GM18498 (cell line): ENCODE results near the gene LRMDA.

Experiments used
- ATAC-seq: cut with Tn5 transposase; IDR thresholded peaks from one replicate; pipeline ENCODE4 v1.9.1; 2021; ENCODE audit warnings: mild to moderate bottlenecking, moderate library complexity; ENCODE audit not compliant: unreplicated experiment

LRMDA gene

DNA sequence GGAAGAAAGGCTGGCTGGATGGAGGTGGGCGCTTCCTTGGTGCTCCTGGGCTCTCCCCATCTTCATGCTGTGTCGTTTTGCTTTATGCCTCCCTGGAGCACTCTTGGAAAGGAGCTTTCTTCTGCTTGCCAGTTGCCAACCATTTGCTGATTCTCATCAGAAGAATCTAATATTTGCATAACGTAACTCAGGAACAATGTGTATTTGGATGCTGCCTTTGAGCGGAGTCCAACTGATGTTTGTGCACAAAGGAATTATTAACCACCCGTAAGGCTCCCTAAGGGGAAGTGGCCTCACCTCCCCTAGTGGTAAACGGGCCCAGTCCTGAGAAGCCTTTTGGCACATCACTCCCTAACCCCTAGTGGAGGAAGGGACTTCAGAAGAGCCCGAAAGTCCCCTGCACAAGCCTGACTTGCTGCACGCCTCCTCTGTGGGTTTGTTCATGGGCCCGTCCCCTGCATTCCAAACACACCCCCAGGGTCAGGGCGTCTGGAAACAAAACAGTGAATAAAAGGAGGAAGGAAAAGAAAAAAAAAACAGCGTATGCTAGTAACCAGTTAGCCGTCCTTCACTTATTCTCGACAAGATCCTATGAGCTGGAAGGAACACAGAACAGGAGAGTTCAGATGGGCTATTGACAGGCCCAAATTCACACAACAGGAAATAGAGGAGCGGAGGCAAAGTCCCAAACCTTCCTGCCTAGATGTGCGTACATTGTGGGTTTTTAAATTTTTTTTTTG lies 602.2 kb downstream of the LRMDA start:
- ATAC-seq, result no peak

DNA sequence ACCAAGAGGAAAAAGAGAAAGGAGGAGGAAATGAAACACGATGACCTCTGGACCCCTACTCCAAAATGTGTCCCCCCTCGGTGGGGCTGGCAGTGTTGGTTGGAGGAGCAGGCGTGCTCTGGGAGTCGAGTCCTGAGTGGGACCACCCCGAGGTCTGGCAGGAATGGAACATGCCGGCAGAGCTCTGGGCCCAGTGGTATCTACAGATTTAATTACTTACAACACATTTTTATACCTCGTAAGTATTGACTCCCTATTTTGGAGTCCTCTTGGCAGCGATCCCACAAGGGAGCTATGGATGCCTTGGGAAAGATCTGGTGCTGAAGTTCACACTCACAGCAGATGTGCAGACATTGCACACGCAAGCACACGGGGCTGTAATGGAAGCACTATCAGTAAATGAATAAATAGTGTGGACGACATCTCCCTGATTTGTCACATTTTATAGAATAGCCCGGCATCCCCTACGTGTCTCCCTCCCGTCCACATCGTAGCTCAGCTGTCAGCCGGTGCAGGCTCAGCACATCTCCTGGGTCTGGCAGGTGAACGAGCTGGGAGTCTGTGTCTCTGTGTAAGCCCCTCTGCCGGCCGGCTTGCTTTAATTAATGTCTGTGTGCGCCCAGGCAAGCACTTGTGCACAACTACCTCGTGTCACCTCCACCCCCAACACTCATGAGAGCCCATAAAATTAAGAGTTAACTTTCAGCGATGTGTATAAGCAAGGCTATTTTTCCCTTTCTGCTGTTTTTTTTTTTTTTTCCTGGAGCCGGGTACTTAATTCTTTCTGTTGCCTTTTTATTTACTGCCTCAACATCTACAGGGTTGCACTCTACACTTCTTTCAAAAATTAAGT lies 603.2 kb downstream of the LRMDA start:
- ATAC-seq, result no peak

DNA sequence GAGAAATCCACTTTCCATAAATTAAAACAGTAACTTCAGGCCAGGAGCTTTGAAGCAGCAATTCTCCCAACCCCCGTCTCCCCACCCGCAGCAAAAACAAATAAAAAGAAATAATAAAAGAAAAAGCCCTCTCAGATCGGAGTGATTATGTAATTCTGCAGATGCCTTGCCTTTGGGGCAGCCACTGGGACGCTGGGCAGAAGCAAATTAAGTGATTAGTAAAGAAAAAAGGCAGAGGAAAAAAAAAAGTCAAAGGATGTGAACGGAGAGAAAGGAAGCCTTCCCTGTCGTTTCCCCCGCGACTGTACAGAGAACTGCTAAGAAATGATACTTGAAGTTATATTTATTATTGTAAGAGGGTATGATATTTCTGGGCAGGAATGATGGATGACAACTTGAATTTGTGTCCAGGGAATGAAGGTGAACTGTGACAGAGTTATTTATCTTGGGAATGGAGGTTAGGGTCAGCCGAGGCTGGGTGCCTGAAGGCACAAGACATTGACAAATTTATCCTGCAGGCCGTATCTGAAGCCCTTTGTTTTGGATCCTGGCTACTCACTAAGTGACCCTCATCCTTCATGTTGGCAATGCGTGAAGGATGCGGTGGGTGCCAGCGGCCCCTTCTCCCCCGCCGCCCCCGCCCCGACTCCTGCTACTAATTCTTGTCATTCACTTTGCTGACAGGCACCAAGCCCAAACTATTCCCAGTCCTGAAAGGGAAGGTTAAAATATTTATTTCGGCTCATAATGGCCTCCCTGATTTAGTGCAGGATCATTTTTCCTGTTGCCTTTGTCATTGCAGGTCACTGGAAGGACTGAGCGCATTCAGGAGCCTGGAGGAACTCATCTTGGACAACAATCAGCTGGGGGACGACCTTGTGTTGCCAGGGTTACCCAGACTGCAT lies 604.0 kb downstream of the LRMDA start:
- no peak for ATAC-seq

DNA sequence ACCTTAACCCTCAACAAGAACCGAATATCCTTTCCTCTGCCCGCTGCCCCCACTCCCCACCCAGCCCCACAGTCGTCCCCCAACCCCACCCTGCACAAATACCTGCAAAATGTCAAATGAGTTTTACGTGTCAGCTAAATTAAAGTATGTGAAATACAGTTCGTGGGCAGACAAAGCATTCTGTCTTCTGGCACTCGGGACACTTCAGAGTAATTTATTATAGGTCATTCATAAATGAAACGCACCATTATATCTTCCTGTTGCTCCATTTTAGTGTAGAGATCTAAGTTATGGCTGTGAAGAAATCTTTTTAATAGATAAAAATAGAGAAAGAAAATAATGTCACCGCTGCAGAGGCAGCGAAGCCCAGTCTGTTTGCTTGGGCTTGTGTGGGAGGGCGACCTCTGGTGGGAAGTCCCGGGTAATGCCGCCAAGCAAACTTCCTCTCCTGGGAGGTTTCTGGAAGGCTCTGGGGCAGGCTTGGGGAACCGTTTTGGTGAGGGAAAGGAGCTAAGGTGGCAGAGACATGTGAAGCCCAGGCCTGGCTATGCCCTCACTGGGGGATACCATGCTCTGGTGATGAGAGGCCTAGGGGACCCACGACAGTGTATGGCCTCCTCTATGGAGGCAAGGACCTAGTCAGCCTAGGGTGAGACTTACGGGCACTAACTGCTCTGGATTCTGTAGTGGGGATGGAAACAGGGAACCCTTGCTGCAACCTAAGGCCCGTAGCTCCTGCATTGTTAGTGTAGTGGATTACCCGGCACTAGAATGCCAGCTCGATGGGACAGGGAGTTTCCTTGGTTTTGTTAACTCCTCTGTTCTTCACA lies 604.9 kb downstream of the LRMDA start:
- ATAC-seq, result peak; percentile 90

DNA sequence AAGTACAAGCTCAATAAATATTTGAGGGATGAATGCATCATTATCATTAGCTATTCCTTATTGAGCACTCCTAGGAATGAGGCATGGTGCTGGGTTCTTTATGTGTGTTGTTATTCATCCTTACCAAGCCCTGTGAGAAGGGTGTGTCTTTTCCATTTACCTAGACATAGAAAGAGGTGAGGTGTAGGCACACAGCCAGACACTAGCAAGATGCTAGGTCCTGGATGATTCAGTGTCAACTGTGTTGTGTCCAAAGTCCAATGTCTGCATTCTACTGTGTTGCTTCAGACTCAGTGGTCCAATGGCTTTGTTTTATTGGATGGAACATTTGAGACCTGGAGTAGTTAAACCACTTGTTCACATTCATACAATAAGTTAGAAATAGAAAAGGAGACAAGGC lies 605.5 kb downstream of the LRMDA start:
- no peak for ATAC-seq

DNA sequence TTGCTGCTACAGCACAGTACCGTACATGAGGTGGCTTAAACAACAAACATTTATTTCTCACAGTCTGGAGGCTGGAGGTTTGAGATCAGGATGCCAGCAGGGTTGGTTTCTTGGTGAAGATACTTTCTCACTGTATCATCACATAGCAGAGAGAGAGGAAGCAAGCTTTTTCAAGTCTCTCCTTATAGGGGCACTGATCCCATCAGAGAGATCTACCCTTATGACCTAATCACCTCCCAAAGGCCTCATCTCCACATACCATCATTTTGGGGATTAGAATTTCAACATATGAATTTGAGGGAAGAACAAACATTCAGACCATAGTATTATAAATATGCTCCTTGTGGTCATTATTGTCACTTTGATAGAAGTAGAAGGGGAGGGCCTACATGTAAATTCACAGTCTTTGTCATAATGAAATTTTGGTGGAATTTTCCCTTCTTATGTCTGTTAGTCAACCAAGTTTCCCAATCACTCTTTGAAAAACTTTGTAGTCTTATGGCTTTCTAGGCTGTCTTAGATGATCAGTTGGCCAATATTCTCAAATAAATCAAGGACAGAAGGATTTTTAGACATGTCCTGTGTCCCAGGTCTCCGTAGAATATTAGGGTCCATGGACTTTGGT lies 606.2 kb downstream of the LRMDA start:
- no peak for ATAC-seq

DNA sequence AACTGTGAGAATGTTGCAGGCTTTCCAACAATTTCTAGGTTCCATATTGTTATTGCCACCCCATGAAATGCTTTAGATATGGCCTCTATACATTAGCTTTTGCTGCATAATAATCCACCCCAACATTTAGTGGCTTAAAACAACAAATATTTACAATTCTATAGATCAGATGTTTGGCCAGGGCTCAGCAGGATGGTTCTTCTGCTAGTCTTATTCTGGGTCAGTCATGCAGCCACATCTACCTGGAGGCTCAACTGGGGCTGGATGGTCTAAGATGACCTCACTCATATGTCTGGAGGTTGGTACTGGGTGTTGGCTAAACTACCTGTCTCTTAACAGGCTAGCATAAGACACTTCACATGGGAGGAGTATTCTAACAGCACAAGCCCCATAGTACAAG lies 607.3 kb downstream of the LRMDA start:
- ATAC-seq, result no peak

DNA sequence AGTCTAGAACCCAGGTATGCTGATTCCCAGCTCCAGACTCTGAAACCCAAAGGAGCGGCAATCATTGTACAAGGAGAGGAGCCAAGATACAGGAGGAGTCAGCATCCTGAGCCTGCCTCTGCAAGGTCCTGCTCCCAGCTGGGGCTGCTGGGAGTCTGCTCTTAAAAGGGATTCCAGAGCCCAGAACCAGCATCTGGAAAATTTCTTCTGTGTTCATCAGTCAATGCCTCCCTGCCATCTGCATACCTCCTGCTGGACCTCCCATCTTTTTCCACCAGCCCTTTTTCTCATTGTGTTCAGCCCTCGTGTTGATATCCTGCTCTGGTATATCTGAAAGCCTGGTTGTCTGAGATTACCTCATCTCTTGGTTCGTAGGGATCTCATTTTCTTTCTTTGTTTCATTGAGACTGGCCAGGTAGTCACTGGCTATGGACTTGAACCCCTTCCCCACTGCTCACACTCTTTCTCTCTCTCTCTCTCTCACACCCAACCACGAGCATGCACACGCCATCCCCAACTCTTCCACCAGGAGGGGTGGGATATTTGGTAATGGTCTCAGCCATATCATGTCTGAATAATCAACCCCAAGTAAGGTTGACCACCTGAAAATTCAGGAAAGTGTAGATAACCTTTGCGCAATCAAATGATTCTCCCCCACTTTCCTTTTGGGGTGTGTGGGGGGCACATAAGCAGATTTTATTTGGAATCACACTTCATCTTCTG lies 608.8 kb downstream of the LRMDA start:
- ATAC-seq, result no peak

DNA sequence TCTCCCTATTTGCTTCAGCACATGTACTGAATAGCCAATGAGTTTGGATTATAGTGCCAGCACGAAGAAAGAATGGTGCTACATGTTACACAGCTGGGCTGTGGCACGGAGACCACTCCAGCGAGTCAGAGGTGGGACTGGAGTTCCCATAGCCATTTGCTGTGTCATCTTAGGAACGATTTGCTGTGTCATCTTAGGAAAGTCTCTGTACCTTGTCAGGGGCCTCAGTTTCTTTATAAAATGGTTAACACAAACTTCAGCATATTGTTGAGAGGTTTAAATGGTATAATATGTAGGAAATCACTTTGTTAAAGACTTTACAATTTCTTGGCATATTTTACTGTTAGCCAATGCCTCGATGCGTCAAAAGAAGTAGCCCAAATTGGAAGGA lies 609.4 kb downstream of the LRMDA start:
- ATAC-seq, result no peak

DNA sequence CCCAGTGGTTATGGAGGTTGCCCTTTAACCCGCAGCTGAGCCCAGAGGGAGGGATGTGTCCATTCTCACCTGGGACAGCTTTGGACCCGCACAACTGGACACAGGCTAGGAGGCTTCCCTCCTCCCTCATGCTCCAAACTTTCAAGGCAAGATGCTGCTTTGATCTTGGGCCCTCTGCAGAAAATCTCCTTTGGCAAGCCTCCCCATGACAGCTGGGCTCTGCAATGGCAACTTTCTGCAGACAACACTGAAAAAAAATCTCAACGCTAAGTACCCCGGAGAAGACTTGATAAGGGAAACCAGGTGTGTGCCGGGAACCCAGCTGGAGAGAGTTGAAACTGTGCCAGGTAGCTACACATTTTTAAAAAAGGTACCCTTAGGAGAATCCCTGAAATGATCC lies 610.1 kb downstream of the LRMDA start:
- ATAC-seq, result no peak

DNA sequence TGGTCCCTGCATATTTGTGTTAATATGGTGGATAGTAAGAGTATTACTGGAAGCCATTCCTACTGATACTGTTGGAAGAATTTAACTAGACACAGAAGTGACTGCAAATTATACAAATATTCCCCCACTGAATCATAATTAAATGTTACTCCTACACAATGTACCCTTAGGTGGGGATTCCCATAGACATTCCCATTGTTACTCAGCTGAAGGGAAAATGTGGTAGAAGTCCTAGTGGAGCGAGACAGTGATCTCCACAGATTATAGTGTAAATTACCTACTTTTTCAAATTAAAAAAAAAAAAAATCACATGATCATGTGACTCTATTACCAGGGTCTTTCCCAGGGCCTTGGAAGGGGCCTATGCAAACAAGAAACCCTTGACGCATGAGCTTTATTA lies 611.8 kb downstream of the LRMDA start:
- ATAC-seq, result no peak

DNA sequence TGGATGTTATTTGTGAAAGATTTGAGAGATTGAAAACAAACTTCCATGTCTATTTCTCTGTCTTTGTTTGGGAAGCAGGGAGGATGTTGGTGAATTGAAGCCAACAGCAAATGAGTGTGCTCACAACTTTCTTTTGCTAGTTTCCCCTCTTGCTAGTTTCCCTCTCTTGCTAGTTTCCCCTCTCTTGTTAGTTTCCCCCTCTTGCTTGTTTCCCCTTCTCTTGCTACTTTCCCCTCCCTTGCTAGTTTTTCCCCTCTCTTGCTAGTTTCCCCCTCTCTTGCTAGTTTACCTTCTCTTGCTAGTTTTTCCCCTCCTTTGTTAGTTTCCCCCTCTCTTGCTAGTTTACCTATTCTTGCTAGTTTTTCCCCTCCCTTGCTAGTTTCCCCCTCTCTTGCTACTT lies 613.3 kb downstream of the LRMDA start:
- ATAC-seq, result no peak

DNA sequence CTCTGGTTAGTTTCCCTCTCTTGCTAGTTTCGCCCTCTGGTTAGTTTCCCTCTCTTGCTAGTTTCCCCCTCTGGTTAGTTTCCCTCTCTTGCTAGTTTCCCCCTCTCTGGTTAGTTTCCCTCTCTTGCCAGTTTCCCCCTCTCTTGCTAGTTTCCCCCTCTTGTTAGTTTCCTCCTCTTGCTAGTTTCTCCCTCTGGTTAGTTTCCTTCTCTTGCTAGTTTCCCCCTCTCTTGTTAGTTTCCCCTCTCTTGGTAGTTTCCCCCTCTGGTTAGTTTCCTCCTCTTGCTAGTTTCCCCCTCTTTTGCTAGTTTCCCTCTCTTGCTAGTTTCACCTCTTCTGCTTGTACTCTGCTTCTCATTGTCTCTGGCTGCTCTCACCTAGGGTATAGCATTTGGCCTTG lies 613.8 kb downstream of the LRMDA start:
- no peak for ATAC-seq

DNA sequence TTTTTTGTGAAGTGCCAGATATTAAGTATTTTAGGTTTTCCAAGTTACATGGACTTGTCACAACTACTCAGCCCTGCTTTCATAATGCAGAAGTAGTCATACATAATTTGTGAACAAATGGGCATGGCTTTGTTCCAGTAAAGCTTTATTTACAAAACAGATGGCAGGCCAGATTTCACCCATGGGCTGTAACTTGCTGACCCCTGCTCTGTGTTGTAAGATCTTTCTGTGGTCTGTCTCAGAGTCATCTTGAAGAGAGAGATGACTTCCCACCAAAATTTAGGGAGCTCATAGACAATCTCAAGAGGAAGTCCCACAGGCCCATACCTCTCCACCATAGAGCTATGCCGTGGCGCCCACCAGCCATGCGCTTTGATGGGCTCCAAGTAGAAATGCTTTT lies 616.1 kb downstream of the LRMDA start:
- no peak for ATAC-seq

DNA sequence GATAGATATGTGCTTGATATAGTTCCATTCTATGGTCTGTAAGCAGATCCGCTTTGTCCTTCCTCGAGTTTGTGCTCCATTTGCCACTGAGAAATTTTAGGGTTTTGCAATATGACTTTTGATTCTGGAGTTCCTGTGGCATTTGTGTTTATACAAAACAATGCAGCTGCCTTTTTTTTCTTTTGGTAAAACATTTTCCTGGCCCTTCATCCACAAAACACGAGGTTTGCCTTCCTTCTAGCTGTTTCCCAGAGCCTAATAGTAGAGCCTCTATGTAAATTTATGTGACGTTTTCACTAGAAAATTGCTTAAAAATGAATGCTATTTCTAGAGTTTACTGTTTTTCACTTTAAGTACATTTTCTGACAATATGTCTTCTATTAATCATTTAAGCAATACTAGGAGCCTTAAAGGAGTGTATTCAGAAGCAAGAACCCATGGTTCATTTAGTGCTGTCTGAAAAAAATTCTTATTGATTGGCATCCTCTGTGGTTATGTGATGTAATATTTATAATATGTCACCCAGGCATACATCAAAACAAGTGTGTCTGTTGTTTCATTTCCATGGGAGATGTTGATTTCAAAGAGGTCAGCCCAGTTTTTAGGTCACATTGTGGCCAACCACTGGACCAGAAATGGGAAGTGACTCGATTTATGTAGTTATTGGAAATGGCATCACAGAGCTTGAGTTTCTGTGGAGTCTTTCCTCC lies 618.3 kb downstream of the LRMDA start:
- ATAC-seq, result no peak

DNA sequence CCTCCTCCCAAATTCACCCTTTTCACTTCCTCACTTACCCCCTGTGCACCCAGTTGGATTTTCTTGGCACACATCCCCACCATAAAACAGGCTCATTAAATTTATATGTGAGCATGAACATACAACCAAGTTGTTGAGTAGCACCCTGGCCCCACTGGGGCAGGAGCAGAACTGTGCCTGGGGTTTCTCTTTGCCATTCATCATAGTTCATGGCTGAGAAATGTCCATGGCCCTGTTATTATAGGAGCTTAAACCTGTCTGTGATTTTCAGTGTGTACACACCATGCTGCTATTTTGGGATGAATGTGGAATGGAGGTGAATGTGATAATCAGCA lies 618.8 kb downstream of the LRMDA start:
- no peak for ATAC-seq

DNA sequence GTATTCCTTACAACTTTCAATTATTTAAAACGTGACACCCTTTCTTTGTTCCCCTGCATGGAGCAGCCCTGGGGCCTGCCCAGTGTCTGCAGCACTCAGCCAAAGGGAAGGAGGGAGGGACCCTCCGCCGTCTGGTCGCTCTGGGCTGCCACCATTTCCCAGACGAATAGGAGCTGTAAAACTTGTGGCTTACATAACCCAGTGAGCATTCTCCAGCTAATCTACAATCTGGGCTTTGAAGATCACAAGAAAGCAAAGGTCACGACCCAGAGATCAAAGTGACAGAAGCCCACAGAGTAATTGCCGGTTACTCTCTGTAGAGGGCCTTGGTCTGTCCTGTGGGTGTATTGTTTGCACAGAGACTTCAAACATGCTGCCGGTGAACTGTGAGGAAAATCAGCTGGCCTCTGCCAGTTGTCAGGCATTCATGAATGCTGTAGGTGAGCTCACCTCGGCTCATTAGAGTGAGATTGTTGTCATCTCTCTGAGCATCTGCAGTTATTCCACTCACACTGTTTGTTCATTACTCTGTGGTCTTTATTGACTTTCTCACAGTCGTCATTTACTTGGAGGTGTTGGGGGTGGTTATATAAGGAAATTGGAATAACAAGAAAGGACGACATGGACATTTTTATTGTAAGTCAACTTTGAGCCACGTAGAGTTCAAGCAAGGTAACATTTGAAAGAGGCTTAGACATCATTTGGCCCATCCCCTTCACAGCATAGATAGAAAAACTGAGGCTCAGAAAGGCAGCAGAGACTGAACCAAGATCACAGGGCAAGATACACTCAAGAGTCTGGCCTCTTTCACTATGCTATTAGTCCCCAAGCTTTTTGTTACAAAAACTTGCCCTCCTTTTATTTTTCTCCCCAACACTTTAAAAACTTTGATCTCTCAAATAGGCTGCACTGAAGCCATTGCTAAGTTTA lies 619.8 kb downstream of the LRMDA start:
- ATAC-seq, result no peak
